GM18868 (cell line): ENCODE results near the gene CCDC196.
"Not testable (repeated sequence)": the region's sequence is repeated elsewhere in the genome, so short reads cannot be mapped to it uniquely, and the experiment has no call there.

ENCODE experiments used
- ATAC-seq: cut with Tn5 transposase; IDR thresholded peaks from one replicate; pipeline ENCODE4 v1.9.1; 2021; ENCODE audit warnings: mild to moderate bottlenecking, moderate library complexity; ENCODE audit not compliant: unreplicated experiment

The CCDC196 gene

GRCh38 chr14:66495218-66496098 is 9.3 kb downstream of the CCDC196 start:
- ATAC-seq, result peak; percentile 88

GRCh38 chr14:66496188-66496807 is 10.1 kb downstream of the CCDC196 start:
- ATAC-seq, result no peak

- no peak for ATAC-seq
Observed at GRCh38 chr14:66496911-66497310, 10.7 kb downstream of the CCDC196 start.

GRCh38 chr14:66498311-66498710 is 12.1 kb downstream of the CCDC196 start:
- no peak for ATAC-seq

GRCh38 chr14:66501592-66501991 is 15.4 kb downstream of the CCDC196 start:
- no peak for ATAC-seq

GRCh38 chr14:66502836-66503235 is 16.7 kb downstream of the CCDC196 start:
- ATAC-seq, result not testable (repeated sequence)

GRCh38 chr14:66503532-66503931 is 17.4 kb downstream of the CCDC196 start:
- ATAC-seq, result no peak

GRCh38 chr14:66507181-66507721 is 21.1 kb downstream of the CCDC196 start:
- peak; percentile 14 for ATAC-seq

GRCh38 chr14:66507722-66508546 is 21.8 kb downstream of the CCDC196 start, which contains the start of gene GPHN:
Gene GPHN (plus strand): TSS chr14:66508147.
- ATAC-seq, result peak; percentile 88

GRCh38 chr14:66508547-66508845 is 22.3 kb downstream of the CCDC196 start:
- ATAC-seq, result peak; percentile 0

GRCh38 chr14:66508846-66509621 is 22.9 kb downstream of the CCDC196 start:
- peak; percentile 31 for ATAC-seq

- no peak for ATAC-seq
Observed at GRCh38 chr14:66509874-66510273, 23.7 kb downstream of the CCDC196 start.

- ATAC-seq, result no peak
Observed at GRCh38 chr14:66511849-66512248, 25.7 kb downstream of the CCDC196 start.

GRCh38 chr14:66514213-66514612 is 28.0 kb downstream of the CCDC196 start:
- ATAC-seq, result no peak

GRCh38 chr14:66530526-66530925 is 44.4 kb downstream of the CCDC196 start:
- ATAC-seq, result no peak

- ATAC-seq, result no peak
Observed at GRCh38 chr14:66539034-66539433, 52.9 kb downstream of the CCDC196 start.

- no peak for ATAC-seq
Observed at GRCh38 chr14:66540038-66540437, 53.9 kb downstream of the CCDC196 start.

- ATAC-seq, result no peak
Observed at GRCh38 chr14:66541627-66542026, 55.5 kb downstream of the CCDC196 start.

GRCh38 chr14:66543996-66544395 is 57.8 kb downstream of the CCDC196 start:
- no peak for ATAC-seq

- not testable (repeated sequence) for ATAC-seq
Observed at GRCh38 chr14:66545191-66545590, 59.0 kb downstream of the CCDC196 start.
